ENCODE data around the gene CSN2.

DNA sequence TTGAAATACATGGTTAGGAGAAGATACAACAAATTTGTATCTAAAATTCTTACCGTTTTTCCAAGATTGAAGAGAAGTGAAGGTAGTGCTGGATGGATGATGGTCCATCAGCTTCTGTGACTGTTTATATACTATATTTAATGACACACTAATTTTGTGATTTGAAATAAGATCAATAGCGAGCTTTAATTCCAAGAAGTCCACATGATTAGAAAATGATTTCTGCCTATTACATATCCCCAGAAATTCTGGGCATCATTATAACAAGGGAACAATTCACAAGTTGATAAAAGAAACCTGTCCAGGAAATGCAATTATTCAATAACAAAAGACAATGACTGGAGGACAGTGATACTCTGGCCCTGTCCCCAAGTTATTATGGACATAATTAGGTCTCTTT, at the start of gene CSN2:
- TF ChIP-seq, protein P1, sequence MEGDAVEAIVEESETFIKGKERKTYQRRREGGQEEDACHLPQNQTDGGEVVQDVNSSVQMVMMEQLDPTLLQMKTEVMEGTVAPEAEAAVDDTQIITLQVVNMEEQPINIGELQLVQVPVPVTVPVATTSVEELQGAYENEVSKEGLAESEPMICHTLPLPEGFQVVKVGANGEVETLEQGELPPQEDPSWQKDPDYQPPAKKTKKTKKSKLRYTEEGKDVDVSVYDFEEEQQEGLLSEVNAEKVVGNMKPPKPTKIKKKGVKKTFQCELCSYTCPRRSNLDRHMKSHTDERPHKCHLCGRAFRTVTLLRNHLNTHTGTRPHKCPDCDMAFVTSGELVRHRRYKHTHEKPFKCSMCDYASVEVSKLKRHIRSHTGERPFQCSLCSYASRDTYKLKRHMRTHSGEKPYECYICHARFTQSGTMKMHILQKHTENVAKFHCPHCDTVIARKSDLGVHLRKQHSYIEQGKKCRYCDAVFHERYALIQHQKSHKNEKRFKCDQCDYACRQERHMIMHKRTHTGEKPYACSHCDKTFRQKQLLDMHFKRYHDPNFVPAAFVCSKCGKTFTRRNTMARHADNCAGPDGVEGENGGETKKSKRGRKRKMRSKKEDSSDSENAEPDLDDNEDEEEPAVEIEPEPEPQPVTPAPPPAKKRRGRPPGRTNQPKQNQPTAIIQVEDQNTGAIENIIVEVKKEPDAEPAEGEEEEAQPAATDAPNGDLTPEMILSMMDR (IDR thresholded peaks at IDR 0.05), result no peak
- no peak for TF ChIP-seq POLR2A (IDR thresholded peaks at IDR 0.05)
